SK-N-SH (cell line): Measurements from ENCODE around the gene SYT7. TPM values are rescaled to one million over a fixed set of nuclear protein-coding genes. Genes with fewer than 3 reads are reported as not detected.

Experiments used
- CTCF ChIA-PET: fragments of 300-600, 350-600 bp; formaldehyde crosslinking; extraction: SDS; loops from one replicate; lab custom pipeline; 2021; lab: Yijun Ruan, JAX
- POLR2A ChIA-PET: fragments of 350-600 bp; sonication (Branson Sonifier 250); formaldehyde crosslinking; extraction: SDS; loops from one replicate; lab custom pipeline; 2020; ENCODE audit warnings: antibody characterized with exemption, inconsistent platforms; lab: Yijun Ruan, JAX
- DNase-seq: peaks from one replicate; pipeline ENCODE4 v3.0.0; 2012
- H2AFZ ChIP-seq: fragments of 200-600 bp; sonication (generic); 2 replicates; pipeline ENCODE4 v1.8.1; 2016; ENCODE audit warnings: antibody characterized with exemption, mild to moderate bottlenecking, low read depth
- H3F3A ChIP-seq: fragments of 200-600 bp; sonication (generic); replicated peaks from 2 replicates; pipeline ENCODE3; 2016; ENCODE audit warnings: antibody characterized with exemption, mild to moderate bottlenecking; ENCODE audit not compliant: insufficient read depth
- H3K27ac ChIP-seq, 2 experiments: fragments of 200-500 bp in 1 of 2; fragments of 200-600 bp in 1 of 2; sonication (Bioruptor generic) in 1 of 2; sonication (generic), shearing (Covaris generic) in 1 of 2; 2 replicates each; pipeline versions ENCODE4 v1.5.1 to v1.6.1; 2014 to 2016; ENCODE audit warnings: low read depth in 2 of 2, inconsistent platforms in 1 of 2, low read length in 1 of 2, mild to moderate bottlenecking in 1 of 2, mixed read lengths in 1 of 2
- H3K27me3 ChIP-seq: fragments of 200-600 bp; sonication (generic), shearing (Covaris generic); 2 replicates; pipeline ENCODE4 v1.6.1; 2016; ENCODE audit warnings: mixed run types; ENCODE audit not compliant: insufficient read depth
- H3K36me3 ChIP-seq, 2 experiments: fragments of 200-500 bp in 1 of 2; fragments of 200-600 bp in 1 of 2; sonication (Bioruptor generic) in 1 of 2; sonication (generic) in 1 of 2; replicated peaks in 1 of 2; 2 replicates each; pipeline versions ENCODE3 to v1.5.1; 2014 to 2016; ENCODE audit warnings: low read length in 1 of 2, mild to moderate bottlenecking in 1 of 2; ENCODE audit not compliant: insufficient read depth in 2 of 2, control insufficient read depth in 1 of 2
- H3K4me1 ChIP-seq, 2 experiments: fragments of 200-500 bp in 1 of 2; fragments of 200-600 bp in 1 of 2; sonication (Bioruptor generic) in 1 of 2; sonication (generic), shearing (Covaris generic) in 1 of 2; 2 replicates each; pipeline versions ENCODE4 v1.5.1 to v1.6.1; 2014 to 2016; ENCODE audit warnings: low read depth in 1 of 2, low read length in 1 of 2, mixed run types in 1 of 2; ENCODE audit not compliant: insufficient read depth in 2 of 2, control insufficient read depth in 1 of 2
- H3K4me2 ChIP-seq: fragments of 200-600 bp; sonication (generic), shearing (Covaris generic); 2 replicates; pipeline ENCODE4 v1.6.1; 2017; ENCODE audit warnings: mixed run types
- H3K4me3 ChIP-seq, 2 experiments: fragments of 200-500 bp in 1 of 2; fragments of 200-600 bp in 1 of 2; sonication (Bioruptor generic) in 1 of 2; sonication (generic), shearing (Covaris generic) in 1 of 2; 2 replicates each; pipeline versions ENCODE4 v1.5.1 to v1.8.1; 2014 to 2016; ENCODE audit warnings: low read depth in 2 of 2, inconsistent platforms in 1 of 2, low read length in 1 of 2, mild to moderate bottlenecking in 1 of 2, mixed read lengths in 1 of 2, moderate library complexity in 1 of 2
- H3K79me2 ChIP-seq: fragments of 200-600 bp; sonication (generic); 2 replicates; pipeline ENCODE4 v1.8.1; 2017; ENCODE audit warnings: mild to moderate bottlenecking; ENCODE audit not compliant: insufficient read depth
- H3K9ac ChIP-seq: fragments of 200-600 bp; sonication (generic); 2 replicates; pipeline ENCODE4 v1.6.1; 2017; ENCODE audit warnings: mixed run types
- H3K9me2 ChIP-seq: fragments of 200-600 bp; sonication (generic); 2 replicates; pipeline ENCODE4 v1.6.1; 2017; ENCODE audit warnings: mixed run types
- H3K9me3 ChIP-seq: fragments of 200-600 bp; sonication (generic); 2 replicates; pipeline ENCODE4 v1.6.1; 2017; ENCODE audit warnings: mixed run types, mild to moderate bottlenecking, moderate library complexity
- H4K20me1 ChIP-seq: fragments of 200-600 bp; sonication (generic); 2 replicates; pipeline ENCODE4 v1.6.1; 2017; ENCODE audit warnings: mild to moderate bottlenecking, mixed run types; ENCODE audit not compliant: insufficient read depth
- EZH2phosphoT487 ChIP-seq: fragments of 200-600 bp; sonication (generic); IDR thresholded peaks from 2 replicates; pipeline ENCODE4 v1.6.1; 2017; ENCODE audit warnings: low read depth, mixed run types, mild to moderate bottlenecking, antibody characterized with exemption, moderate library complexity, borderline replicate concordance
- FOXM1 ChIP-seq: IDR thresholded peaks from 2 replicates; pipeline ENCODE4 v1.4.0; 2012; ENCODE audit warnings: low read depth, mild to moderate bottlenecking
- NFIC ChIP-seq: IDR thresholded peaks from 2 replicates; pipeline ENCODE4 v1.4.0; 2012; ENCODE audit warnings: borderline replicate concordance
- POLR2AphosphoS5 ChIP-seq: IDR thresholded peaks from 2 replicates; pipeline ENCODE4 v1.6.1; 2012; ENCODE audit warnings: low read depth, low read length
- RCOR1 ChIP-seq: fragments of 150-350 bp; IDR thresholded peaks from 2 replicates; pipeline ENCODE4 v1.6.1; 2017; ENCODE audit warnings: antibody characterized with exemption, low read length
- RFX5 ChIP-seq: IDR thresholded peaks from 2 replicates; pipeline ENCODE4 v1.6.1; 2012; ENCODE audit warnings: mild to moderate bottlenecking, improper control_type of control experiment, low read length
- SIN3A ChIP-seq: IDR thresholded peaks from 2 replicates; pipeline ENCODE4 v1.6.1; 2012; ENCODE audit warnings: low read depth, mild to moderate bottlenecking, low read length, moderate library complexity, borderline replicate concordance
- TCF12 ChIP-seq: IDR thresholded peaks from 2 replicates; pipeline ENCODE4 v1.4.0; 2012
- WGBS: methylation state at CpG from one replicate; pipeline ENCODE4 v1.1.6; 2017; ENCODE audit warnings: low lambda C conversion rate; 5-methylcytosine and 5-hydroxymethylcytosine counted together
- polyA plus RNA-seq, 3 experiments: library from polyadenylated mRNA; depleted of rRNA; stranded (reverse); fragments of >200 nt; gene quantifications; 2 replicates each; pipeline ENCODE4 v1.2.3, GENCODE V29; 2012
- TF ChIP-seq, protein P1 (sequence below): fragments of 150-350 bp; IDR thresholded peaks from 2 replicates; pipeline ENCODE4 v1.6.1; 2017; ENCODE audit warnings: antibody characterized with exemption, low read length, low read depth, borderline replicate concordance
- TF ChIP-seq, protein P2 (sequence below): fragments of 200-600 bp; sonication (generic); IDR thresholded peaks from 2 replicates; pipeline ENCODE4 v1.6.1; 2017; ENCODE audit warnings: antibody characterized with exemption, mild to moderate bottlenecking, moderate library complexity
- TF ChIP-seq, protein P3 (sequence below): IDR thresholded peaks from 2 replicates; pipeline ENCODE4; 2012
- TF ChIP-seq, protein P4 (sequence below): fragments of 150-350 bp; IDR thresholded peaks from 2 replicates; pipeline ENCODE4 v1.6.1; 2016; ENCODE audit warnings: mild to moderate bottlenecking, low read depth, low read length

Gene SYT7
- polyA plus RNA-seq, 1 of the 3 experiments (the other 2 are of a cell fraction), result 1.1 TPM

DNA sequence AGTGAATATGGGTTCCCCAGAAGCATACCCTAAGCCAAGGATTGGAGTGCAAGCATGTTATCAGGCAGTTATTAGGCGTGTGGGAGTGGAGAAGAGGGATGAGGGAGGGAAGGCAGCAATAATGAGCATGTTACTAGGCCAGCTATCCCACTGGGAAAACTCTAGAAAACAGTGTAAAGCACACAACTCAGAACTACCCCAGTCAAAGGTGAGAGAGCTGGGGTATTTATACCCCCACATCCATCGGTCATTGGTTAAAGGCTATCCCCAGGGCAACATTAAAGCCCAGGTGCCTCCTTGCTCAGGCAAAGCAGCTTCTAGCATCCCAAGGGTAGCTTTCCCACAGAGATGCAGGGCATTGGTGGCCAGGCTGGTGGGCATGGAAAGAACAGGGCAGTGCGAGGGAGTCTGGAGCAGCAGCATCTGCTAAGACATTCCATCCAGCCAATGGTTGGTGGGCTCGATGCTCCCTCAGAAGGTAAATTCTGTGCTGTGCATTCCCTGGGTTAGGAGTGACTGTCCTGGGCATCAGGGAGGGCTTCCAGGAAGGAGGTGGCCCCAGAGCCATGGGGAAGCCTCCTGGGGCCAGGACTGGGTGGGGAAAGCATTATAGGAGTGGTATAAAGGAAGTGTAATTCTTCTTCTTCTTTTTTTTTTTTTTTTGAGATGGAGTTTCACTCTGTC is 93.4 kb downstream of the SYT7 start:
- Histone ChIP-seq H3K4me2 (no peak overlapping the region), H3K9me3 (no peaks in the 10 kb centered on the region), H3K4me1 (peaks cover 6 to 29% of the 10 kb centered on the region in 2 experiments; a peak in 1 of 4 replicates), H3F3A (no peaks in the 10 kb centered on the region), H2AFZ (no peak overlapping the region), H3K9ac (no peak overlapping the region), H3K36me3 (no peaks in the 10 kb centered on the region), H3K9me2 (no peaks in the 10 kb centered on the region), H3K27me3 (no peaks in the 10 kb centered on the region), H3K4me3 (no peak overlapping the region), H3K27ac (no peak overlapping the region), H4K20me1 (no peaks in the 10 kb centered on the region), H3K79me2 (no peaks in the 10 kb centered on the region)
- TF ChIP-seq, protein P1, sequence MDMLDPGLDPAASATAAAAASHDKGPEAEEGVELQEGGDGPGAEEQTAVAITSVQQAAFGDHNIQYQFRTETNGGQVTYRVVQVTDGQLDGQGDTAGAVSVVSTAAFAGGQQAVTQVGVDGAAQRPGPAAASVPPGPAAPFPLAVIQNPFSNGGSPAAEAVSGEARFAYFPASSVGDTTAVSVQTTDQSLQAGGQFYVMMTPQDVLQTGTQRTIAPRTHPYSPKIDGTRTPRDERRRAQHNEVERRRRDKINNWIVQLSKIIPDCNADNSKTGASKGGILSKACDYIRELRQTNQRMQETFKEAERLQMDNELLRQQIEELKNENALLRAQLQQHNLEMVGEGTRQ, result no peak
- TF ChIP-seq RFX5 (no peak), SIN3A (no peak), TCF12 (no peak), NFIC (no peak), FOXM1 (no peak), EZH2phosphoT487 (no peak), POLR2AphosphoS5 (no peak), RCOR1 (no peak)
- TF ChIP-seq, protein P2, sequence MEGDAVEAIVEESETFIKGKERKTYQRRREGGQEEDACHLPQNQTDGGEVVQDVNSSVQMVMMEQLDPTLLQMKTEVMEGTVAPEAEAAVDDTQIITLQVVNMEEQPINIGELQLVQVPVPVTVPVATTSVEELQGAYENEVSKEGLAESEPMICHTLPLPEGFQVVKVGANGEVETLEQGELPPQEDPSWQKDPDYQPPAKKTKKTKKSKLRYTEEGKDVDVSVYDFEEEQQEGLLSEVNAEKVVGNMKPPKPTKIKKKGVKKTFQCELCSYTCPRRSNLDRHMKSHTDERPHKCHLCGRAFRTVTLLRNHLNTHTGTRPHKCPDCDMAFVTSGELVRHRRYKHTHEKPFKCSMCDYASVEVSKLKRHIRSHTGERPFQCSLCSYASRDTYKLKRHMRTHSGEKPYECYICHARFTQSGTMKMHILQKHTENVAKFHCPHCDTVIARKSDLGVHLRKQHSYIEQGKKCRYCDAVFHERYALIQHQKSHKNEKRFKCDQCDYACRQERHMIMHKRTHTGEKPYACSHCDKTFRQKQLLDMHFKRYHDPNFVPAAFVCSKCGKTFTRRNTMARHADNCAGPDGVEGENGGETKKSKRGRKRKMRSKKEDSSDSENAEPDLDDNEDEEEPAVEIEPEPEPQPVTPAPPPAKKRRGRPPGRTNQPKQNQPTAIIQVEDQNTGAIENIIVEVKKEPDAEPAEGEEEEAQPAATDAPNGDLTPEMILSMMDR, result no peak
- TF ChIP-seq, protein P3, sequence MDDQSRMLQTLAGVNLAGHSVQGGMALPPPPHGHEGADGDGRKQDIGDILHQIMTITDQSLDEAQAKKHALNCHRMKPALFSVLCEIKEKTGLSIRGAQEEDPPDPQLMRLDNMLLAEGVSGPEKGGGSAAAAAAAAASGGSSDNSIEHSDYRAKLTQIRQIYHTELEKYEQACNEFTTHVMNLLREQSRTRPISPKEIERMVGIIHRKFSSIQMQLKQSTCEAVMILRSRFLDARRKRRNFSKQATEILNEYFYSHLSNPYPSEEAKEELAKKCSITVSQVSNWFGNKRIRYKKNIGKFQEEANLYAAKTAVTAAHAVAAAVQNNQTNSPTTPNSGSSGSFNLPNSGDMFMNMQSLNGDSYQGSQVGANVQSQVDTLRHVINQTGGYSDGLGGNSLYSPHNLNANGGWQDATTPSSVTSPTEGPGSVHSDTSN, result no peak
- TF ChIP-seq, protein P4, sequence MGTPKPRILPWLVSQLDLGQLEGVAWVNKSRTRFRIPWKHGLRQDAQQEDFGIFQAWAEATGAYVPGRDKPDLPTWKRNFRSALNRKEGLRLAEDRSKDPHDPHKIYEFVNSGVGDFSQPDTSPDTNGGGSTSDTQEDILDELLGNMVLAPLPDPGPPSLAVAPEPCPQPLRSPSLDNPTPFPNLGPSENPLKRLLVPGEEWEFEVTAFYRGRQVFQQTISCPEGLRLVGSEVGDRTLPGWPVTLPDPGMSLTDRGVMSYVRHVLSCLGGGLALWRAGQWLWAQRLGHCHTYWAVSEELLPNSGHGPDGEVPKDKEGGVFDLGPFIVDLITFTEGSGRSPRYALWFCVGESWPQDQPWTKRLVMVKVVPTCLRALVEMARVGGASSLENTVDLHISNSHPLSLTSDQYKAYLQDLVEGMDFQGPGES, result no peak
- CTCF ChIA-PET, result interaction anchor here (0.6 to 21.8 kb wide), 3 partner anchors 11 to 52 kb away, joined by 3 to 670 read pairs (median 31); partner anchors contain the start of gene LRRC10B
- DNase-seq, result no peak
- 81% methylated on average over 3 of the region's 4 CpGs for WGBS
- POLR2A ChIA-PET, result no interaction called here
